Osteocyte (in vitro differentiated cells): ENCODE data around the gene VPS37D. TPM values are rescaled to one million over a fixed set of nuclear protein-coding genes. Genes with fewer than 3 reads are reported as not detected.

Source experiments
- DNase-seq: peaks from one replicate; pipeline ENCODE4 v3.0.0; 2021; ENCODE audit warnings: mixed read lengths; ENCODE audit not compliant: unreplicated experiment; ENCODE audit errors: extremely low spot score
- H3K27ac Mint-ChIP-seq: one replicate; pipeline ENCODE4 v1.8.0; 2021; ENCODE audit warnings: mild to moderate bottlenecking, mixed read lengths; ENCODE audit not compliant: unreplicated experiment
- H3K27me3 Mint-ChIP-seq: one replicate; pipeline ENCODE4 v1.8.0; 2021; ENCODE audit warnings: mixed read lengths; ENCODE audit not compliant: unreplicated experiment
- H3K36me3 Mint-ChIP-seq: one replicate; pipeline ENCODE4 v1.8.0; 2021; ENCODE audit warnings: mixed read lengths; ENCODE audit not compliant: unreplicated experiment
- H3K4me1 Mint-ChIP-seq: one replicate; pipeline ENCODE4 v1.8.0; 2021; ENCODE audit warnings: mixed read lengths; ENCODE audit not compliant: unreplicated experiment
- H3K4me3 Mint-ChIP-seq: one replicate; pipeline ENCODE4 v1.8.0; 2021; ENCODE audit warnings: mild to moderate bottlenecking, moderate library complexity, mixed read lengths; ENCODE audit not compliant: unreplicated experiment
- H3K9me3 Mint-ChIP-seq: one replicate; pipeline ENCODE4 v1.8.0; 2021; ENCODE audit warnings: mixed read lengths; ENCODE audit not compliant: unreplicated experiment
- CTCF ChIP-seq: fragments of 200-600 bp; sonication (generic); IDR thresholded peaks from 2 replicates; pipeline ENCODE4 v1.5.0; 2021; ENCODE audit warnings: antibody characterized with exemption, mild to moderate bottlenecking, moderate library complexity
- total RNA-seq: library from RNA; stranded (reverse); gene quantifications from 2 replicates; pipeline ENCODE4 v1.2.1, GENCODE V29; 2021

VPS37D gene
- total RNA-seq, 1 donor from 2014 or later: 5.0 TPM

- Mint-ChIP-seq H3K27me3 (peaks cover 39% of the 10 kb centered on the region), H3K36me3 (no peaks in the 10 kb centered on the region), H3K27ac (no peak overlapping the region), H3K4me1 (peaks cover 3% of the 10 kb centered on the region), H3K4me3 (no peak overlapping the region), H3K9me3 (no peaks in the 10 kb centered on the region)
- no peak for TF ChIP-seq CTCF
- no peak for DNase-seq
These were observed 39.1 kb upstream of the VPS37D start for GRCh38 chr7:73628504-73628903.

GRCh38 chr7:73631558-73631957, 36.1 kb upstream of the VPS37D start:
- TF ChIP-seq CTCF: no peak
- Mint-ChIP-seq H3K4me1 (peaks cover 16% of the 10 kb centered on the region), H3K27ac (no peak overlapping the region)

GRCh38 chr7:73633323-73633722, 34.3 kb upstream of the VPS37D start:
- H3K36me3 Mint-ChIP-seq: no peaks in the 10 kb centered on the region
- no peak for DNase-seq
- H3K4me1 Mint-ChIP-seq: peaks cover 20% of the 10 kb centered on the region
- H3K4me3 Mint-ChIP-seq: no peak overlapping the region
- no peaks in the 10 kb centered on the region for H3K9me3 Mint-ChIP-seq
- no peak for TF ChIP-seq CTCF
- no peak overlapping the region for H3K27ac Mint-ChIP-seq
- H3K27me3 Mint-ChIP-seq: peaks cover 9% of the 10 kb centered on the region

More at GRCh38 chr7:73631558-73631957, 36.1 kb upstream of the VPS37D start:
- no peaks in the 10 kb centered on the region for H3K36me3 Mint-ChIP-seq
- H3K4me3 Mint-ChIP-seq: no peak overlapping the region
- H3K27me3 Mint-ChIP-seq: peaks cover 20% of the 10 kb centered on the region
- no peaks in the 10 kb centered on the region for H3K9me3 Mint-ChIP-seq
- no peak for DNase-seq

GRCh38 chr7:73633844-73634243, 33.8 kb upstream of the VPS37D start:
- no peak for DNase-seq
- H3K4me3 Mint-ChIP-seq: no peak overlapping the region
- peaks cover 20% of the 10 kb centered on the region for H3K4me1 Mint-ChIP-seq
- H3K36me3 Mint-ChIP-seq: no peaks in the 10 kb centered on the region
- TF ChIP-seq CTCF: no peak
- H3K27ac Mint-ChIP-seq: no peak overlapping the region
- peaks cover 4% of the 10 kb centered on the region for H3K27me3 Mint-ChIP-seq
- H3K9me3 Mint-ChIP-seq: no peaks in the 10 kb centered on the region

GRCh38 chr7:73635428-73636200, 32.0 kb upstream of the VPS37D start:
- no peaks in the 10 kb centered on the region for H3K27me3 Mint-ChIP-seq
- no peaks in the 10 kb centered on the region for H3K36me3 Mint-ChIP-seq
- DNase-seq: no peak
- no peaks in the 10 kb centered on the region for H3K9me3 Mint-ChIP-seq
- TF ChIP-seq CTCF: no peak
- peaks cover 23% of the 10 kb centered on the region for H3K4me1 Mint-ChIP-seq
- H3K4me3 Mint-ChIP-seq: no peak overlapping the region
- peak overlapping the region; percentile 82 for H3K27ac Mint-ChIP-seq
